Gastrocnemius medialis (tissue), 4 donors: Measurements from ENCODE around the gene NAAA. TPM values are rescaled to one million over a fixed set of nuclear protein-coding genes. Genes with fewer than 3 reads are reported as not detected.

Experiments
- ATAC-seq, 2 donors: fragments of 150-250 bp; one replicate each; pipeline ENCODE4 v1.9.1; 2016
- DNase-seq, 2 donors: peaks; one replicate each; pipeline ENCODE4 v3.0.0-alpha.2; 2019
- H3K27ac ChIP-seq, 4 donors: fragments of 200-600 bp; sonication (generic); 1 replicate in 1 of 4; 2 replicates in 3 of 4; pipeline ENCODE4 v1.5.1; 2016 to 2018; ENCODE audit warnings: mild to moderate bottlenecking in 2 of 4, moderate library complexity in 1 of 4
- H3K27me3 ChIP-seq, 3 donors: fragments of 200-600 bp; sonication (generic) in 2 of 3; 1 replicate in 1 of 3; 2 replicates in 2 of 3; pipeline versions ENCODE4 v1.5.1 to v1.6.0; 2016 to 2019; ENCODE audit warnings: mild to moderate bottlenecking in 1 of 3, moderate library complexity in 1 of 3
- H3K36me3 ChIP-seq, 2 donors: fragments of 200-600 bp; sonication (generic) in 1 of 2; one replicate each; pipeline ENCODE4 v1.5.1; 2017 to 2018
- H3K4me1 ChIP-seq, 2 donors: fragments of 200-600 bp; sonication (generic) in 1 of 2; one replicate each; pipeline ENCODE4 v1.5.1; 2016 to 2017; ENCODE audit warnings: mild to moderate bottlenecking in 2 of 2
- H3K4me3 ChIP-seq, 4 donors: fragments of 200-600 bp; sonication (generic) in 3 of 4; 1 replicate in 1 of 4; 2 replicates in 3 of 4; pipeline ENCODE4 v1.5.1; 2016 to 2019; ENCODE audit warnings: mild to moderate bottlenecking in 2 of 4
- H3K9me3 ChIP-seq, 3 donors: fragments of 200-600 bp; sonication (generic) in 2 of 3; 1 replicate in 1 of 3; 2 replicates in 2 of 3; pipeline ENCODE4 v1.5.1; 2016 to 2019
- CTCF ChIP-seq, 5 experiments: fragments of 450-650 bp in 3 of 5; fragments of 200-600 bp in 2 of 5; sonication (generic) in 2 of 5; IDR thresholded peaks in 4 of 5; conservative IDR thresholded peaks in 1 of 5; 1 replicate in 4 of 5; 2 replicates in 1 of 5; pipeline ENCODE4 v1.5.1; 2016 to 2019; ENCODE audit warnings: antibody characterized with exemption in 5 of 5, mild to moderate bottlenecking in 3 of 5, moderate library complexity in 3 of 5
- POLR2A ChIP-seq, 2 donors: fragments of 450-650 bp; IDR thresholded peaks; one replicate each; pipeline ENCODE4 v1.6.1; 2017; ENCODE audit warnings: antibody characterized with exemption in 2 of 2, mild to moderate bottlenecking in 2 of 2, moderate library complexity in 2 of 2
- in situ Hi-C, 4 donors: fragments of 200-750 bp; cut with MboI; loops; one replicate each; pipeline versions ENCODE4 v1.15.0 to v1.8.0; 2017; ENCODE audit warnings: low sequenced_read_pairs in 4 of 4
- intact Hi-C: fragments of 100-400 bp; cut with DNase I; formaldehyde crosslinking; loops from one replicate; pipeline ENCODE4 v1.15.1; 2023; ENCODE audit warnings: low total_unique reads
- total RNA-seq, 4 donors: library from RNA; depleted of rRNA; stranded (reverse); fragments of >200 nt; gene quantifications; one replicate each; pipeline versions ENCODE4 v1.1.0 to v1.2.3, GENCODE V29; 2016

The NAAA gene
- total RNA-seq, 4 donors from 2014 or later = 18.5 to 69.8 (median 42.3) TPM

GRCh38 chr4:75908555-75908954 lies 32.3 kb downstream of the NAAA start:
- no peak for DNase-seq
- in situ Hi-C loops (no loop called here), intact Hi-C loops (no loop called here)
- Histone ChIP-seq H3K27me3 (no peaks in the 10 kb centered on the region), H3K27ac (no peak overlapping the region), H3K4me1 (no peaks in the 10 kb centered on the region), H3K36me3 (no peaks in the 10 kb centered on the region), H3K9me3 (no peaks in the 10 kb centered on the region), H3K4me3 (no peak overlapping the region)
- no peak for TF ChIP-seq CTCF (IDR thresholded peaks at IDR 0.05 in 4 of 5, conservative IDR thresholded peaks at IDR 0.05 in 1 of 5)
- no peak for TF ChIP-seq POLR2A (IDR thresholded peaks at IDR 0.05)
- ATAC-seq = no peak

- H3K36me3 ChIP-seq = no peaks in the 10 kb centered on the region
- no peaks in the 10 kb centered on the region for H3K9me3 ChIP-seq
- no peaks in the 10 kb centered on the region for H3K4me1 ChIP-seq
- no peak overlapping the region for H3K4me3 ChIP-seq
- no peak for TF ChIP-seq CTCF (IDR thresholded peaks at IDR 0.05 in 4 of 5, conservative IDR thresholded peaks at IDR 0.05 in 1 of 5)
- TF ChIP-seq POLR2A (IDR thresholded peaks at IDR 0.05) = no peak
- no peak for DNase-seq
- in situ Hi-C loops (no loop called here), intact Hi-C loops (no loop called here)
- H3K27me3 ChIP-seq = no peaks in the 10 kb centered on the region
- H3K27ac ChIP-seq = no peak overlapping the region
- ATAC-seq = no peak
These were observed 32.8 kb downstream of the NAAA start for GRCh38 chr4:75907966-75908365.

- in situ Hi-C loops = no loop called here
- no peak for ATAC-seq
- DNase-seq = no peak
- H3K4me3 ChIP-seq = no peak overlapping the region
- H3K27ac ChIP-seq = no peak overlapping the region
- intact Hi-C loops = no loop called here
- H3K4me1 ChIP-seq = no peaks in the 10 kb centered on the region
- no peaks in the 10 kb centered on the region for H3K27me3 ChIP-seq
- H3K36me3 ChIP-seq = no peaks in the 10 kb centered on the region
- TF ChIP-seq POLR2A (IDR thresholded peaks at IDR 0.05) (no peak), CTCF (IDR thresholded peaks at IDR 0.05 in 4 of 5, conservative IDR thresholded peaks at IDR 0.05 in 1 of 5) (no peak)
- H3K9me3 ChIP-seq = no peaks in the 10 kb centered on the region
These were observed 36.7 kb downstream of the NAAA start for GRCh38 chr4:75904076-75904475.

GRCh38 chr4:75902352-75902751 lies 38.5 kb downstream of the NAAA start, which contains the start of gene PPEF2:
Gene PPEF2, minus strand, starts transcription at chr4:75902452. Its CDS starts 6,127 bp downstream, at chr4:75896325.
- no peaks in the 10 kb centered on the region for H3K36me3 ChIP-seq
- intact Hi-C loops (no loop called here), in situ Hi-C loops (no loop called here)
- H3K27ac ChIP-seq = no peak within 1 kb of the TSS
- TF ChIP-seq POLR2A (IDR thresholded peaks at IDR 0.05) = no peak
- TF ChIP-seq CTCF (IDR thresholded peaks at IDR 0.05 in 4 of 5, conservative IDR thresholded peaks at IDR 0.05 in 1 of 5) = no peak
- H3K9me3 ChIP-seq = no peaks in the 10 kb centered on the region
- DNase-seq (no peak), ATAC-seq (no peak)
- no peaks in the 10 kb centered on the region for H3K27me3 ChIP-seq
- H3K4me1 ChIP-seq = no peaks in the 10 kb centered on the region
- H3K4me3 ChIP-seq = no peak within 1 kb of the TSS

GRCh38 chr4:75898536-75898935 lies 42.3 kb downstream of the NAAA start:
- DNase-seq (no peak), ATAC-seq (no peak)
- in situ Hi-C loops = no loop called here
- TF ChIP-seq POLR2A (IDR thresholded peaks at IDR 0.05) (no peak), CTCF (IDR thresholded peaks at IDR 0.05 in 4 of 5, conservative IDR thresholded peaks at IDR 0.05 in 1 of 5) (no peak)
- H3K27me3 ChIP-seq = no peaks in the 10 kb centered on the region
- H3K4me3 ChIP-seq = no peak overlapping the region
- no peaks in the 10 kb centered on the region for H3K4me1 ChIP-seq
- no peaks in the 10 kb centered on the region for H3K9me3 ChIP-seq
- intact Hi-C loops = no loop called here
- no peak overlapping the region for H3K27ac ChIP-seq
- no peaks in the 10 kb centered on the region for H3K36me3 ChIP-seq
